Neutrophil (primary cell): ENCODE results near the gene ITM2C.

Experiments
- H3K27ac ChIP-seq: fragments of 200-600 bp; sonication (generic); 2 replicates; pipeline ENCODE4 v1.5.1; 2016; ENCODE audit warnings: mild to moderate bottlenecking, moderate library complexity
- H3K27me3 ChIP-seq: fragments of 200-600 bp; sonication (generic); 2 replicates; pipeline ENCODE4 v1.6.0; 2016; ENCODE audit warnings: mild to moderate bottlenecking
- H3K36me3 ChIP-seq: fragments of 200-600 bp; sonication (generic); 2 replicates; pipeline ENCODE4 v1.5.1; 2017
- H3K4me1 ChIP-seq, 2 experiments: fragments of 200-600 bp in 1 of 2; sonication (generic) in 1 of 2; 1 replicate in 1 of 2; 2 replicates in 1 of 2; pipeline versions ENCODE4 v1.5.1 to v1.6.1; 2013 to 2016; ENCODE audit warnings: low read depth in 1 of 2, low read length in 1 of 2, mild to moderate bottlenecking in 1 of 2, moderate library complexity in 1 of 2; ENCODE audit not compliant: control insufficient read depth in 1 of 2, insufficient read depth in 1 of 2
- H3K4me3 ChIP-seq, 2 experiments: fragments of 200-600 bp in 1 of 2; sonication (generic) in 1 of 2; 1 replicate in 1 of 2; 2 replicates in 1 of 2; pipeline ENCODE4 v1.5.1; 2013 to 2016; ENCODE audit warnings: low read depth in 1 of 2, low read length in 1 of 2, mild to moderate bottlenecking in 1 of 2, moderate library complexity in 1 of 2
- H3K9me3 ChIP-seq: fragments of 200-600 bp; sonication (generic); 2 replicates; pipeline ENCODE4 v1.5.1; 2016
- TF ChIP-seq, protein P1 (sequence below): fragments of 200-600 bp; sonication (generic); IDR thresholded peaks from 2 replicates; pipeline ENCODE4 v1.5.1; 2016; ENCODE audit warnings: antibody characterized with exemption

ITM2C gene

DNA sequence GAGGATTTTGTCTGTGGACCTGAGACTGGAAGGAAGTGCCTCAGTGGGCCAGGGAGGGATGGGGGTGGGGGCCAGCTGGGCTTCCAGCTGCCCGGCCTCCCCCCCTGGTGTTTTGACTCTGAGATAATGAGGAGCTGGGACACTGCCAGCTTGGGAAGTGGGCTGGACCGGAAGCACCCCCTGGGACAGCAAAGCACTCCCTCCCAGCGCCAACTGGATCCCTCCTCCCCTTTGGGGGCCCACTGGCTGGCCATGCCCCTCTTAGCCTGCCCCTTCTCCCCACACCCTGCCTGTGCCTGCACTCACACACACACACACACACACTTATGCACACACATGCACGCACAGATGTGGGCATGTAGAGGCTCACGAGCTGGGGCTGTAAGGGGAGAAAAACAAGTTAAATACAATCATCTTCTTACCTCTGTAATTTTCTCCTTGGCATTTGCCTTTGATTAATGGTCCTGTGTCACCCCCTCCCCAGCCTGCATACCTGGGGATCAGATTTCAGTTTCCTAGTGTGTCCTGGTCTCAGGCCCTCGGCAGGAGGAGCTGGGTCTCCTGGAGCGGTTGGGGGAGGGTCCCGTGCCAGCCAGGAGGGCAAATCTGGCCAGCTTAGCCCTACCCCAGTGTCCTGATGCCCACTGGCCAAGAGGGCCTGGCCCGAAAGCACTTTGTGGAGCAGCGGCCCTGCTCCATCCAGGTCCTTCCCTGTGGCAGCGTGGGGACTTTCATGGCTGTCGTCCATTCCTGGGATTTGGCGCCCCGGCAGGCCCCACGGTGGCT is 3.6 kb downstream of the ITM2C start:
- Histone ChIP-seq H3K36me3 (no peaks in the 10 kb centered on the region), H3K27ac (no peak overlapping the region), H3K27me3 (peaks cover 36% of the 10 kb centered on the region), H3K4me1 (peaks cover 50 to 58% of the 10 kb centered on the region in 2 experiments), H3K4me3 (no peak overlapping the region), H3K9me3 (no peaks in the 10 kb centered on the region)
- TF ChIP-seq, protein P1, sequence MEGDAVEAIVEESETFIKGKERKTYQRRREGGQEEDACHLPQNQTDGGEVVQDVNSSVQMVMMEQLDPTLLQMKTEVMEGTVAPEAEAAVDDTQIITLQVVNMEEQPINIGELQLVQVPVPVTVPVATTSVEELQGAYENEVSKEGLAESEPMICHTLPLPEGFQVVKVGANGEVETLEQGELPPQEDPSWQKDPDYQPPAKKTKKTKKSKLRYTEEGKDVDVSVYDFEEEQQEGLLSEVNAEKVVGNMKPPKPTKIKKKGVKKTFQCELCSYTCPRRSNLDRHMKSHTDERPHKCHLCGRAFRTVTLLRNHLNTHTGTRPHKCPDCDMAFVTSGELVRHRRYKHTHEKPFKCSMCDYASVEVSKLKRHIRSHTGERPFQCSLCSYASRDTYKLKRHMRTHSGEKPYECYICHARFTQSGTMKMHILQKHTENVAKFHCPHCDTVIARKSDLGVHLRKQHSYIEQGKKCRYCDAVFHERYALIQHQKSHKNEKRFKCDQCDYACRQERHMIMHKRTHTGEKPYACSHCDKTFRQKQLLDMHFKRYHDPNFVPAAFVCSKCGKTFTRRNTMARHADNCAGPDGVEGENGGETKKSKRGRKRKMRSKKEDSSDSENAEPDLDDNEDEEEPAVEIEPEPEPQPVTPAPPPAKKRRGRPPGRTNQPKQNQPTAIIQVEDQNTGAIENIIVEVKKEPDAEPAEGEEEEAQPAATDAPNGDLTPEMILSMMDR: no peak

DNA sequence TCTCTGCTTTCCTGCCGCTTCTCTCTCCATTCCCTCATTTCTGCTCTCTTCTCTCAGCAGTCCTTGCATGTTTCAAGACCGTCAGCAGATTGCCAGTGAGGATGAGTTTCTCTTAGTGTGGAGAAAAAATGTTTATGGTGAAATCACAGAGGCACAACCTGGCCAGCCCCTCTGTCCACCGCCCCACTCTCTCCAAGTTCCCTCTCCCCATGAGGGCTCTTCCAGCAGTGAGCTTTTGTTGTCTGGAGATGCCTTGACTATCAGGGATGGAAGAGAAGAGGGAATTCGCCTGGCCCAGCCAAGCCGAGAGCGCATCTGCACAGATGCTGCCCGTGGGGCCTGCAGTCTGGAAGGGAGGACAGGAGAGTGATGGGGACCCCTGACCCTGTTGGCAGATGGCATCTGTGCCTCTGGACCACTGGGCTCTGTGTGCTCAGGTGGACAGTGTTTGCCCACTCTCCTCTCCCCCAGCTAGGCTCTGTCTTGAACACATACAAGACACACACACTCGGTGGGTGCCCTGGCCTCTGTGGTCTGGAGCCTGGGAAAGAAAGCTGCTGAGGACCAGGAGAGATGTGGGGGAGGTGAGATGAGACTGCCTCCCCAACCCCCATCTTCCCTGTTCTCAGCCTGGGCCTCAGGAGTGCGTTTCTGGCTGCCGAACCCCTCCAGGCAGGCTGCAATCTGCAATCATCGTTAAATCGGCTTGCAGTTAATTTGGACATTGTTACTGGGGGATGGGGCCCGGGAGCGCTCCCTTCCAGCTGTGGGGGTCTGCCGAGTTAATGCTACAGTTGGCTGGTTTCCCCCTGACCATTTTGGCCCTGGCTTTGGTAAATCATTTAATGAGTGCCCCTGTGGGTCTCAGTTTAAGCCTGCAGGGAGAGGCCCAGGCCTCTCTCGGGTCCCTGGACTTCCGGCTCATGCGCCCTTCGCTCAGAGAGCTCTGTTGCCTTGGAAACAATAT is 4.5 kb downstream of the ITM2C start:
- Histone ChIP-seq H3K9me3 (no peaks in the 10 kb centered on the region), H3K27me3 (peaks cover 28% of the 10 kb centered on the region), H3K27ac (no peak overlapping the region), H3K4me1 (peaks cover 48 to 56% of the 10 kb centered on the region in 2 experiments), H3K36me3 (no peaks in the 10 kb centered on the region), H3K4me3 (no peak overlapping the region)
- TF ChIP-seq, protein P1: no peak

DNA sequence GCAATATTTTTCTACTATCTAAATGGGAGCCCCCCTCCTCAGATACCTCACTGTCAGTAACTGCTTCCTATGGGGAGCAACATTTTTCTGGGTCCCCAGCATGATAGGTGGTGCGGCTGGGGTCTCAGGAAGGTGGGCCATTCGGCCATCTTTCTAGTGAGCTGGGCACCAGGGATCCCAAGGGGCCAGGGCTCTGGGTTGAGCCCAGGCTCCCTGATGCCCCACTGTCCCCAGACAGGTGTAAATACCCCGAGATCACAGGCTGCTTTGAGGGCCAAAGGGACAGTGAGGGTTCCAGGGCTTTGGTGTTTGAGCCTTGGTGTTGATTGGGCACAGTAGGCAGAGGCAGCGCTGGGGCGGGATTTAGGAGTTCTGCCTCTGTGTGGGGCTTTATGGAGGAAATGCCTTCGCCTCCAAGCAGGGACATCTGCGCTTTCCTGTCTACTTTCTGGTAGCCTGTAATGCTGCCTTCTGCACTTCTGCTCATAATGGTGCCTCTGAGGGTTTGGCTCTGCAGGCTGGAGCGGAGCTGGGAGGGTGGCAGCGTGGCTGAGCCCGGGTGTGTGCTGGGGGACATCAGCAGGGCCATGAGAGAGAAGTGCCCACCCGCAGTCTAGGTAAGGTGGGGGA is 5.3 kb downstream of the ITM2C start:
- Histone ChIP-seq H3K9me3 (no peaks in the 10 kb centered on the region), H3K27me3 (peaks cover 20% of the 10 kb centered on the region), H3K4me3 (no peak overlapping the region), H3K36me3 (no peaks in the 10 kb centered on the region), H3K27ac (no peak overlapping the region), H3K4me1 (peaks cover 43 to 49% of the 10 kb centered on the region in 2 experiments)
- TF ChIP-seq, protein P1: no peak

DNA sequence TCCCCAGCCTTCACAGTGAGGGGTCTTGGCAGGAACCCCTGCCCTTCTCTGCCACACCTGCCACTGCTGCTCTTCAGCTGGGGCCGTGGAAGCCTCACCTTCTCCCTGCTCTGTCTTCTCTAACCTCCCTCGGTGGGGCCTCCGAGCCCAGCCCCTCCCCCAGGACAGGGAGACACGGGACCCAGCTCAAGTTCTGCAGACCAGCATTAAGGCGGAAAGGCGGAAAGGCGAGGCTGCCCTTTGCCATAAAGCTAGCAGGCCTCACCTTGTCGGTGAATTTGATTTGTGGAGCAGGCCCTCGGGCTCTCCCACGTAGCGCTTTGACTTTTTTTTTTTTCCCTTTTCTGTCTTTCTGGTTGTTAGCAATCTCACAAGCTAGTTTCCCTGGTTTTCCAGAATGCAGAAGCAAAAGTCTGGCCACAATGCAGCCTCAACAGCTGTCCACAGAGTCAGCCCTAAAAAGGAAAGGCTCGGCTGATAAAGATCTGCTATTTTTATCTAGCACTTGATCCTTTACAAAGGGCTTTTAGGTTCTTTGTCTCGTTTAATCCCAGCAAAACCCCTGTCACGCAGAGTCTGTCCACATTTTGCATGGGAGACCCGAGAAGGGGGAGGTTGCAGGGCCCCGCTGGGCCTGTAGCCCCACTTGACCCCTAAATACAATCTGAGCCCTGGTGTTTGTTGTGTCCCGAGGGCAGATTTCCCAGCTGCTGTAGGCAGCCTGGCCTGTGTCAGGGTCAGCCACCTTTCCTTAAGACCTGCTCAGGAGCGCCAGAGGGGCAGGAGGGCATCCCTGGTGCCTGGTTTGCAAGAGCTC is 6.0 kb downstream of the ITM2C start:
- TF ChIP-seq, protein P1: no peak
- peaks cover 12% of the 10 kb centered on the region for H3K27me3 ChIP-seq
- H3K9me3 ChIP-seq: no peaks in the 10 kb centered on the region
- peaks cover 36 to 42% of the 10 kb centered on the region in 2 experiments for H3K4me1 ChIP-seq
- no peak overlapping the region for H3K4me3 ChIP-seq
- H3K27ac ChIP-seq: no peak overlapping the region
- no peaks in the 10 kb centered on the region for H3K36me3 ChIP-seq
